ENCODE data around the gene SNAP23. TPM values are rescaled to one million over a fixed set of nuclear protein-coding genes. Genes with fewer than 3 reads are reported as not detected.

SNAP23 gene
- total and polyA plus RNA-seq, 2 experiments from 2014 or later: 58.8 to 88.1 TPM

GRCh38 chr15:42533246-42533645 lies 37.8 kb downstream of the SNAP23 start:
- TF ChIP-seq ZNF331 (CRISPR knock-in tag; IDR thresholded peaks at IDR 0.05; ENCODE audit: low read depth) (no peak), EZH2 (IDR thresholded peaks at IDR 0.05; ENCODE audit: low read depth, unreplicated experiment) (no peak), JUNB (IDR thresholded peaks at IDR 0.05; ENCODE audit: unreplicated experiment) (no peak)
- TF ChIP-seq, protein P1, sequence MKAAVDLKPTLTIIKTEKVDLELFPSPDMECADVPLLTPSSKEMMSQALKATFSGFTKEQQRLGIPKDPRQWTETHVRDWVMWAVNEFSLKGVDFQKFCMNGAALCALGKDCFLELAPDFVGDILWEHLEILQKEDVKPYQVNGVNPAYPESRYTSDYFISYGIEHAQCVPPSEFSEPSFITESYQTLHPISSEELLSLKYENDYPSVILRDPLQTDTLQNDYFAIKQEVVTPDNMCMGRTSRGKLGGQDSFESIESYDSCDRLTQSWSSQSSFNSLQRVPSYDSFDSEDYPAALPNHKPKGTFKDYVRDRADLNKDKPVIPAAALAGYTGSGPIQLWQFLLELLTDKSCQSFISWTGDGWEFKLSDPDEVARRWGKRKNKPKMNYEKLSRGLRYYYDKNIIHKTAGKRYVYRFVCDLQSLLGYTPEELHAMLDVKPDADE (IDR thresholded peaks at IDR 0.05): no peak
- Histone ChIP-seq H3K4me2 (no peak overlapping the region), H3K27ac (ENCODE audit: low read depth) (no peak overlapping the region), H3K9me2 (ENCODE audit: insufficient read depth) (no peaks in the 10 kb centered on the region), H3K27me3 (ENCODE audit: insufficient read depth) (no peaks in the 10 kb centered on the region), H3K4me1 (ENCODE audit: insufficient read depth) (no peaks in the 10 kb centered on the region), H3F3A (replicated peaks; ENCODE audit: low read depth) (no peaks in the 10 kb centered on the region), H2AFZ (no peak overlapping the region), H3K4me3 (no peak overlapping the region), H3K36me3 (ENCODE audit: insufficient read depth) (peaks cover 21% of the 10 kb centered on the region; the same call in 1 of the 2 replicates), H4K20me1 (replicated peaks; ENCODE audit: insufficient read depth) (no peaks in the 10 kb centered on the region; the same call in 1 of the 2 replicates), H3K79me2 (replicated peaks; ENCODE audit: insufficient read depth) (no peaks in the 10 kb centered on the region)
- no peak for ATAC-seq
- Mint-ChIP-seq H3K27ac (no peak overlapping the region), H3K4me3 (no peak overlapping the region), H3K9me3 (no peaks in the 10 kb centered on the region), H3K27me3 (ENCODE audit: insufficient read depth, low read depth, poor library complexity) (no peaks in the 10 kb centered on the region), H3K36me3 (ENCODE audit: low read depth) (peaks cover 18% of the 10 kb centered on the region; the same call in 2 of the 3 replicates), H3K4me1 (no peaks in the 10 kb centered on the region)
- no peak for DNase-seq (ENCODE audit: low spot score)

GRCh38 chr15:42544853-42545629 lies 49.6 kb downstream of the SNAP23 start:
- Histone ChIP-seq H3K27me3 (ENCODE audit: insufficient read depth) (no peaks in the 10 kb centered on the region), H3F3A (replicated peaks; ENCODE audit: low read depth) (no peaks in the 10 kb centered on the region; the same call in 1 of the 2 replicates), H3K4me1 (ENCODE audit: insufficient read depth) (peaks cover 6% of the 10 kb centered on the region), H3K36me3 (ENCODE audit: insufficient read depth) (no peaks in the 10 kb centered on the region), H3K4me3 (no peak overlapping the region), H2AFZ (no peak overlapping the region), H3K79me2 (replicated peaks; ENCODE audit: insufficient read depth) (peaks cover 17% of the 10 kb centered on the region), H3K4me2 (no peak overlapping the region), H3K27ac (ENCODE audit: low read depth) (no peak overlapping the region), H4K20me1 (replicated peaks; ENCODE audit: insufficient read depth) (0 out of 2 replicates have a peak, but pooled peaks cover 3% of the 10 kb centered on the region), H3K9me2 (ENCODE audit: insufficient read depth) (no peaks in the 10 kb centered on the region)
- H3K9me3 Mint-ChIP-seq: no peaks in the 10 kb centered on the region
- no peak overlapping the region for H3K27ac Mint-ChIP-seq
- peaks cover 6% of the 10 kb centered on the region; the same call in 1 of the 3 replicates for H3K36me3 Mint-ChIP-seq (ENCODE audit: low read depth)
- no peak overlapping the region for H3K4me3 Mint-ChIP-seq
- DNase-seq (ENCODE audit: low spot score): no peak
- H3K27me3 Mint-ChIP-seq (ENCODE audit: insufficient read depth, low read depth, poor library complexity): peaks cover 3% of the 10 kb centered on the region
- ATAC-seq: no peak
- peaks cover 12% of the 10 kb centered on the region for H3K4me1 Mint-ChIP-seq
- TF ChIP-seq EZH2 (IDR thresholded peaks at IDR 0.05; ENCODE audit: low read depth, unreplicated experiment): no peak
- TF ChIP-seq NANOG (IDR thresholded peaks at IDR 0.05; ENCODE audit: borderline replicate concordance): no peak
- no peak for TF ChIP-seq STAT1 (IDR thresholded peaks at IDR 0.05; ENCODE audit: unreplicated experiment)
- TF ChIP-seq EZH2phosphoT487 (IDR thresholded peaks at IDR 0.05; ENCODE audit: unreplicated experiment): no peak
- no peak for TF ChIP-seq REST (IDR thresholded peaks at IDR 0.05; ENCODE audit: unreplicated experiment)
- no peak for TF ChIP-seq POLR2AphosphoS5 (IDR thresholded peaks at IDR 0.05; ENCODE audit: low read depth)
- no peak for TF ChIP-seq ZNF114 (CRISPR knock-in tag; IDR thresholded peaks at IDR 0.05)
- TF ChIP-seq JUNB (IDR thresholded peaks at IDR 0.05; ENCODE audit: unreplicated experiment): no peak
- TF ChIP-seq, protein P1 (IDR thresholded peaks at IDR 0.05): no peak
- TF ChIP-seq, protein P2, sequence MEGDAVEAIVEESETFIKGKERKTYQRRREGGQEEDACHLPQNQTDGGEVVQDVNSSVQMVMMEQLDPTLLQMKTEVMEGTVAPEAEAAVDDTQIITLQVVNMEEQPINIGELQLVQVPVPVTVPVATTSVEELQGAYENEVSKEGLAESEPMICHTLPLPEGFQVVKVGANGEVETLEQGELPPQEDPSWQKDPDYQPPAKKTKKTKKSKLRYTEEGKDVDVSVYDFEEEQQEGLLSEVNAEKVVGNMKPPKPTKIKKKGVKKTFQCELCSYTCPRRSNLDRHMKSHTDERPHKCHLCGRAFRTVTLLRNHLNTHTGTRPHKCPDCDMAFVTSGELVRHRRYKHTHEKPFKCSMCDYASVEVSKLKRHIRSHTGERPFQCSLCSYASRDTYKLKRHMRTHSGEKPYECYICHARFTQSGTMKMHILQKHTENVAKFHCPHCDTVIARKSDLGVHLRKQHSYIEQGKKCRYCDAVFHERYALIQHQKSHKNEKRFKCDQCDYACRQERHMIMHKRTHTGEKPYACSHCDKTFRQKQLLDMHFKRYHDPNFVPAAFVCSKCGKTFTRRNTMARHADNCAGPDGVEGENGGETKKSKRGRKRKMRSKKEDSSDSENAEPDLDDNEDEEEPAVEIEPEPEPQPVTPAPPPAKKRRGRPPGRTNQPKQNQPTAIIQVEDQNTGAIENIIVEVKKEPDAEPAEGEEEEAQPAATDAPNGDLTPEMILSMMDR (conservative IDR thresholded peaks at IDR 0.05; ENCODE audit: low read depth in 2 of 2): no peak
- TF ChIP-seq CREB1 (CRISPR knock-in tag; IDR thresholded peaks at IDR 0.05; ENCODE audit: low read depth): no peak

All from GM23338 (cell line).